ENCODE measurements around the gene RHCE. TPM values are rescaled to one million over a fixed set of nuclear protein-coding genes. Genes with fewer than 3 reads are reported as not detected.
"Not testable (repeated sequence)": the region's sequence is repeated elsewhere in the genome, so short reads cannot be mapped to it uniquely, and the experiment has no call there.

RHCE gene
- total RNA-seq, 2 donors from 2014 or later: 0.28 TPM; not detected in 1

GRCh38 chr1:25369241-25369640, 51.4 kb downstream of the RHCE start:
- no peaks in the 10 kb centered on the region for H3K36me3 ChIP-seq
- H3K27ac ChIP-seq: no peak overlapping the region
- DNase-seq (ENCODE audit: low spot score): no peak
- no peak for TF ChIP-seq CTCF (IDR thresholded peaks at IDR 0.05)
- no peaks in the 10 kb centered on the region for H3K4me1 ChIP-seq
- no peak overlapping the region for H3K4me3 ChIP-seq
- no peaks in the 10 kb centered on the region for H3K9me3 ChIP-seq
- no peaks in the 10 kb centered on the region for H3K27me3 ChIP-seq

GRCh38 chr1:25362634-25363559, 57.7 kb downstream of the RHCE start:
- not testable (repeated sequence) for H3K27ac ChIP-seq; DNase-seq (ENCODE audit: low spot score); H3K9me3 ChIP-seq; H3K4me3 ChIP-seq; H3K4me1 ChIP-seq; H3K27me3 ChIP-seq
- H3K36me3 ChIP-seq: peaks cover 17% of the 10 kb centered on the region

DNA sequence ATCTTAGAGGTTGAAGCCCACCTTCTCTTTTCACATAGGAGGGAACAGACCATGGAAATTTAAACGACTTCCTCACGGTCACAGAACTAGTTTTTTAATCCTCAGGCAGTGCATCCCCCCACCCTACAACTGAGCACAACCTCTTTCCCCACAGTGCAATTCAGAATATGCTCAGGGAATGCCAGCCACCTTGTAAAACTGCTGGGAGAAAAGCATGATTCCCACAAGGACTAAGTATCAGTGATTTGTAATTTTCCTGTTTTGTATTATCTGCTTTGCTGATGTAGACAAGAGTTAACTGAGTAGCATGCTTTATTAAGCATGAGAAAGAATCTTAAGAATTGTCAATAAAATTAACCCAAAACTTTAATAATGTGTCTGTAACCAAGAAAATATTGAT, 58.7 kb downstream of the RHCE start:
- H3K36me3 ChIP-seq: peaks cover 17% of the 10 kb centered on the region
- no peaks in the 10 kb centered on the region for H3K9me3 ChIP-seq
- H3K4me1 ChIP-seq: peaks cover 0 to 4% of the 10 kb centered on the region in 2 donors
- peak overlapping the region in 1 of 2 donors; percentile 3 for H3K27ac ChIP-seq
- no peak for DNase-seq (ENCODE audit: low spot score)
- no peaks in the 10 kb centered on the region for H3K27me3 ChIP-seq
- TF ChIP-seq CTCF (IDR thresholded peaks at IDR 0.05): no peak
- no peak overlapping the region for H3K4me3 ChIP-seq

GRCh38 chr1:25360596-25361581, 59.7 kb downstream of the RHCE start:
- no peak for DNase-seq (ENCODE audit: low spot score)
- Histone ChIP-seq H3K4me1 (peaks cover 0 to 4% of the 10 kb centered on the region in 2 donors), H3K9me3 (no peaks in the 10 kb centered on the region), H3K27ac (no peak overlapping the region), H3K4me3 (no peak overlapping the region), H3K36me3 (peaks cover 21% of the 10 kb centered on the region), H3K27me3 (no peaks in the 10 kb centered on the region)
- TF ChIP-seq CTCF (IDR thresholded peaks at IDR 0.05): no peak

- Histone ChIP-seq H3K4me1 (peaks cover 0 to 4% of the 10 kb centered on the region in 2 donors), H3K4me3 (no peak overlapping the region), H3K27me3 (no peaks in the 10 kb centered on the region), H3K9me3 (no peaks in the 10 kb centered on the region), H3K27ac (no peak overlapping the region), H3K36me3 (peaks cover 59% of the 10 kb centered on the region)
- no peak for DNase-seq (ENCODE audit: low spot score)
- TF ChIP-seq CTCF (IDR thresholded peaks at IDR 0.05): no peak
Measured at GRCh38 chr1:25356848-25357247, 63.8 kb downstream of the RHCE start.

DNA sequence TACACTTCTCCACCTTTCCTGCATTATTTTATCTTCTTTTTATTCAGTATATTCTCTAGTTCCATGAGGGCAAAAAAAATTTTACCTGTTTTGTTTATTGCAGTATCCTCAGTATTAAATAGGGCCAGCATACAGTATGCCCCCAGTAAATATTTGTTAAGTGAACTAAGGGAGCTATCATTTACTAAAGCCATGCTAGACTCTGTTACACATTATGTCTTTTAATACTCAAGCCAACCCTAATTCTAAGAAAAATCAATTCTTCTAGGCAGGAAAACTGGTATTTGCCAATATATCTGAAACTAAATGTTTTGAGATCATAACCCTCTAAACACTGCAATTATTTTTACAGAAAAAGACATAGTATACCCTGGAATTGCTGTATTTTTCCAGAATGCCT, 64.2 kb downstream of the RHCE start:
- Histone ChIP-seq H3K27me3 (no peaks in the 10 kb centered on the region), H3K27ac (no peak overlapping the region), H3K36me3 (peaks cover 55% of the 10 kb centered on the region), H3K4me1 (peaks cover 0 to 4% of the 10 kb centered on the region in 2 donors), H3K4me3 (no peak overlapping the region), H3K9me3 (no peaks in the 10 kb centered on the region)
- no peak for DNase-seq (ENCODE audit: low spot score)
- no peak for TF ChIP-seq CTCF (IDR thresholded peaks at IDR 0.05)
